ENCODE results near the gene PTK6. TPM values are rescaled to one million over a fixed set of nuclear protein-coding genes. Genes with fewer than 3 reads are reported as not detected.
A peak's percentile ranks its signal among the peaks of the same experiment; 100 is the strongest.

PTK6 gene
- total RNA-seq, 3 donors from 2014 or later (not counting 1 experiment from before 2014, with no cell fraction given): 0.16 to 0.48 TPM; not detected in 1

- TF ChIP-seq CTCF (IDR thresholded peaks at IDR 0.05): no peak
- WGBS (ENCODE audit: insufficient coverage): 87% methylated on average over 27 of the region's 27 CpGs
- Histone ChIP-seq H3K27me3 (ENCODE audit: control insufficient read depth, insufficient read depth, low read length) (peaks cover 36% of the 10 kb centered on the region), H3K4me1 (ENCODE audit: control insufficient read depth, insufficient read depth, low read length) (peaks cover 21% of the 10 kb centered on the region), H3K27ac (ENCODE audit: low read length) (no peak overlapping the region), H3K4me3 (ENCODE audit: low read length) (no peak overlapping the region), H3K9me3 (ENCODE audit: control insufficient read depth, insufficient read depth, low read length) (peaks cover 3% of the 10 kb centered on the region), H3K36me3 (ENCODE audit: control insufficient read depth, insufficient read depth, low read length) (no peaks in the 10 kb centered on the region)
- H3K27ac Mint-ChIP-seq: no peak overlapping the region
- no peak overlapping the region for H3K4me3 Mint-ChIP-seq
- DNase-seq: no peak
- no peaks in the 10 kb centered on the region for H3K4me1 Mint-ChIP-seq
- peaks cover 6 to 7% of the 10 kb centered on the region in 2 donors for H3K27me3 Mint-ChIP-seq (ENCODE audit: low read depth in 2 of 2)
- no peak for ATAC-seq
- no peaks in the 10 kb centered on the region for H3K9me3 Mint-ChIP-seq
- H3K36me3 Mint-ChIP-seq: no peaks in the 10 kb centered on the region
- intact Hi-C loops (cut with micrococcal nuclease): no loop called here
Measured at GRCh38 chr20:63500902-63501817, 36.0 kb downstream of the PTK6 start.

- Histone ChIP-seq H3K27me3 (ENCODE audit: control insufficient read depth, insufficient read depth, low read length) (peaks cover 37% of the 10 kb centered on the region), H3K36me3 (ENCODE audit: control insufficient read depth, insufficient read depth, low read length) (no peaks in the 10 kb centered on the region), H3K9me3 (ENCODE audit: control insufficient read depth, insufficient read depth, low read length) (peaks cover 3% of the 10 kb centered on the region), H3K4me3 (ENCODE audit: low read length) (no peak overlapping the region), H3K27ac (ENCODE audit: low read length) (no peak overlapping the region), H3K4me1 (ENCODE audit: control insufficient read depth, insufficient read depth, low read length) (peaks cover 25% of the 10 kb centered on the region)
- intact Hi-C loops (cut with micrococcal nuclease): no loop called here
- DNase-seq (no peak), ATAC-seq (no peak)
- TF ChIP-seq CTCF (IDR thresholded peaks at IDR 0.05): no peak
- no peaks in the 10 kb centered on the region for H3K9me3 Mint-ChIP-seq
- H3K27me3 Mint-ChIP-seq (ENCODE audit: low read depth in 2 of 2): peaks cover 6% of the 10 kb centered on the region in 2 donors
- no peaks in the 10 kb centered on the region for H3K4me1 Mint-ChIP-seq
- H3K27ac Mint-ChIP-seq: no peak overlapping the region
- WGBS (ENCODE audit: insufficient coverage): 90% methylated on average over 24 of the region's 24 CpGs
- H3K36me3 Mint-ChIP-seq: no peaks in the 10 kb centered on the region
- H3K4me3 Mint-ChIP-seq: no peak overlapping the region
Measured at GRCh38 chr20:63500151-63500901, 36.9 kb downstream of the PTK6 start.

- H3K4me1 Mint-ChIP-seq: no peaks in the 10 kb centered on the region
- peaks cover 0 to 2% of the 10 kb centered on the region in 2 donors for H3K27me3 Mint-ChIP-seq (ENCODE audit: low read depth in 2 of 2)
- Histone ChIP-seq H3K27ac (ENCODE audit: low read length) (no peak overlapping the region), H3K36me3 (ENCODE audit: control insufficient read depth, insufficient read depth, low read length) (no peaks in the 10 kb centered on the region), H3K27me3 (ENCODE audit: control insufficient read depth, insufficient read depth, low read length) (peaks cover 37% of the 10 kb centered on the region), H3K9me3 (ENCODE audit: control insufficient read depth, insufficient read depth, low read length) (no peaks in the 10 kb centered on the region), H3K4me1 (ENCODE audit: control insufficient read depth, insufficient read depth, low read length) (peaks cover 25% of the 10 kb centered on the region), H3K4me3 (ENCODE audit: low read length) (no peak overlapping the region)
- peak in 1 of 3 donors; percentile 21 for ATAC-seq
- no peak for DNase-seq
- no peak overlapping the region for H3K27ac Mint-ChIP-seq
- WGBS (ENCODE audit: insufficient coverage): 13% methylated on average over 48 of the region's 48 CpGs
- intact Hi-C loops (cut with micrococcal nuclease): loop anchor here (5.0 kb wide), 1 partner anchor 473 kb away; no protein-coding TSS in a partner anchor
- H3K9me3 Mint-ChIP-seq: no peaks in the 10 kb centered on the region
- no peak overlapping the region for H3K4me3 Mint-ChIP-seq
- no peak for TF ChIP-seq CTCF (IDR thresholded peaks at IDR 0.05)
- H3K36me3 Mint-ChIP-seq: no peaks in the 10 kb centered on the region
Measured at GRCh38 chr20:63499338-63499969, 37.7 kb downstream of the PTK6 start.
